GM19043 (cell line): Measurements from ENCODE around the gene SORL1-AS1.
A peak's percentile ranks its signal among the peaks of the same experiment; 100 is the strongest.
"Not testable (repeated sequence)": the region's sequence is repeated elsewhere in the genome, so short reads cannot be mapped to it uniquely, and the experiment has no call there.

ENCODE experiments used
- ATAC-seq: cut with Tn5 transposase; IDR thresholded peaks from one replicate; pipeline ENCODE4 v1.9.1; 2021; ENCODE audit warnings: low read depth; ENCODE audit not compliant: unreplicated experiment

The SORL1-AS1 gene

GRCh38 chr11:121431820-121432526 is 20.8 kb downstream of the SORL1-AS1 start:
- no peak for ATAC-seq

- no peak for ATAC-seq
Measured at GRCh38 chr11:121429556-121429955, 23.2 kb downstream of the SORL1-AS1 start.

GRCh38 chr11:121427400-121427744 is 25.4 kb downstream of the SORL1-AS1 start:
- ATAC-seq = no peak

- ATAC-seq = no peak
Measured at GRCh38 chr11:121426476-121427399, 26.0 kb downstream of the SORL1-AS1 start.

- ATAC-seq = no peak
Measured at GRCh38 chr11:121425828-121426227, 26.9 kb downstream of the SORL1-AS1 start.

DNA sequence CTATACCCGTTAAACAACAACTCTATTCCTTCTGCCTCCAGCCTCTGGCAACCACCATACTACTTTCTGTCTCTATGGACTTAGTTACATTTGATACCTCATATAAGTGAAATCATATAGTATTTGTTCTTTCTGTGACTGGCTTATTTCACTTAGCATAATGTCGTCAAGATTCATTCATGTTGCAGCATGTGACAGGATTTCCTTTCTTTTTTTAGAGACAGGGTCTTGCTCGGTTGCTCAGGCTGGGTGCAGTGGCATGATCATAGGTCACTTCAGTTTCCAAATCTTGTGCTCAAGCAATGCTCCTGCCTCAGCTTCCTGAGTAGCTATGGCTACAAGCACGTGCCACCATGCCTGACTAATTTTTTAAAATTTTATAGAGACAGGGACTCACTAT is 30.1 kb downstream of the SORL1-AS1 start:
- ATAC-seq = peak; percentile 40

DNA sequence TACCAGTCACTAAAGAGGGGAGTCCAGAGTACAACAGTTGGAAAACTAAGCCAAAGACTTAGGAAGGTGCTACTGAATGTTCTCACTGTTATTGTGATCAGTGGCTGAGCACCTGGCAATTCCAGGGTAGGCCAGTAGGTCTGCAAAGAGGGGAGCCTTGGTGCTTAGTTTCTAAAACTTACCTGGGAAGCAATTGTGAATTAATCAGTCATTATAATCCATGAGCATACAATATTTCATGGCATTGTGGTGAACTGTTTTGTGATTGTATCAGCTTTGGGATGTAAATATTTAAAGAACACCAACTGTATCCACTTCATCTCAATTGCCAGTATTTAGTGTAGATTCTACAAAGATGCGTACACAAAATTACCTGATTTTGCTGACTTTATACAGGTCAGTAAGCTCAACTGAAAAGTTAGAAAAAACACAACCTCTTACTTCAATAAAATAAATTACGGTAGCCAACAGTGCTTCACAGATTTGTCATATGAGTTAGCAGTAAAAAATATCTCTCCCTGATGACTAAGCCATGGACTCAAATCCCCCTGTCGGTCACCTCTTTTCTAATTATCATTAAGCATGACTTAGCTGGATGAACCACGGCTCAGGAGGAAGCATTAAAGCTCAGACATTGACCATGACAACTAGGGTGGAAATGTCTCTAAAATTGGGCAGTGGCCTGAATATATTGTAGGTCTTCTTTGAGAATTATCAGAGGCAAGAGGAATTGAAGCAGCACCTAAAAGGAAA is 31.4 kb downstream of the SORL1-AS1 start:
- ATAC-seq = no peak

- no peak for ATAC-seq
Measured at GRCh38 chr11:121420398-121420797, 32.4 kb downstream of the SORL1-AS1 start.

DNA sequence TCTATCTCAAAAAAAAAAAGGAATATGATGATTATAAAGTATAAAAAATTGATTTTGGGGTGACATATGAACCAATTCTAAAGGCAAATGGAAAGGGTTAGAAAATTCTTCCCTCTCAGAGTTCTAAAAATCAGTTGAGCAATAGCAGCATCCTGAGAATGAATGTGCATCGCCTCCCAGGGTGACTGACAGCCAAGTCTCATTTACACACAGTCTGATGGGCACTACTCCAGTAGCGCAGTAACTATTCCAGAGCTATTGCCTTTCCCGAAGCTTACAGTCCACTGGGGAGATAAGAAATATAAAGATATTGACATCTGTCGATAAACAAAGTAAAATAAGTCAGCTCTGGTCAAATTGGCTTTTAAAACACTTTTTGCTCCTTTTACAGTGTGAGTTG is 32.9 kb downstream of the SORL1-AS1 start:
- ATAC-seq = no peak

DNA sequence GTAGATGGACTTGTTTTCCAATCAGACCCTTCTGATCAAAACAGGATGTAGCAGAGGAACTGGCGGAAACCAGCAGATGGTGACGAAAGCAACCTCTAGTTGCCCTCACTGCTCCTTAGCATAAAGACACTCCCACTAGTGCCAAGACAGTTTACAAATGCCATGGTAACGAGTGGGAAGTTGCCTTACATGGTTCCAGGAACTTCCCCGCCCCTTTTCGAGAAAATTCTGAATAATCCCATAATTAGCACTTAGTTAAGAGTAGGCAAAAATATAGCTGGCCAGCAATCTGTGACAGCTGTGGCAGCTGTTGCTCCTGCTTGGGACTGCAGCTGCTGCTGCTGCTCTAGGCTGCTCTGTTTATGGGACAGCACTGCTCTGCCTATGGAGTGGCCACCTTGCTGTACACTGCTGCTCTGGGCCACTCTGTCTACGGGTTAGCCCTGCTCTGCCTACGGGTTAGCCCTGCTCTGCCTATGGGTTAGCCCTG is 34.1 kb downstream of the SORL1-AS1 start:
- ATAC-seq = no peak

DNA sequence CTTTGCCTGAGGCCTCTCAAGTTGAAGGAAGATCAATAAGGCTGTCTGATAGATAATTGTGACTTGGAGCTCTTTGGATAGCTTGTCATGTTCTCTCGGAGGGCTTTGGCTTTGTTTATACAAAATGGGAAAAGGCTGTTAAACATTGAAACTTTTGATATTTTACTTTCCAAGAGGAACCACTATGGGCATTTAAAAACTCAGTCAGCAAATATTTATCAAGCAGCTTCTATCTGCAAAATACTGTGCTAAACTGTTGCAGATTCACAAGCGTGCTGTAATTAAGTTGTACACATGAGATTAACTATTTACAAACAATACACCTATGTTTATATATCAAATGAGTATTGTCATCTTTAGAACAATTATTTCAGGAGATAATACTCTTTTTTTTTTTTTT is 35.2 kb downstream of the SORL1-AS1 start:
- no peak for ATAC-seq

DNA sequence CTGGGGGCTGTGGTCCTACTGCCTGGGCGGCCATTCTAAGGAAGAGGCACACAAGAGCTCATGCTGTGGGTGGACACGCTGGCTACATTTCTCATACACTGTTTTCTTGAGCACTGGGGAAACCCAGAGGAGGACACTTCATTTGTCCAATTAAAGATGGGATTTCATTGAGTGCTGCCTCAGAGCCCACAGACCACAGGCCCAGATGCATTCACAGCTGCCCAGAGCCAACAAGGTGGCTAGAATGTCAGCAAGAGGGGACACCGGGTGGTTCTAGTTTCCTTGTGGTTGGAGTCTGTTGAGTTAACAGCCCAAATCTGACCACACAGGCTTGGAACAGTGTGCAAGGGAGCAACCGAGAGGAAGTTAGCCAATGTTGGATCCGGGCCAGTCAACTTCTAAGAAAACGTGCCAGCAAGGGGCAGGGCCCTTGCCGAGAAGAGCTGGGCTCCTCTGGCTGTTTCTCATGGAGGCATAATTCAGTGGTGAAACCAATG is 35.7 kb downstream of the SORL1-AS1 start:
- ATAC-seq = peak; percentile 74

GRCh38 chr11:121415856-121416255 is 36.9 kb downstream of the SORL1-AS1 start:
- ATAC-seq = no peak

DNA sequence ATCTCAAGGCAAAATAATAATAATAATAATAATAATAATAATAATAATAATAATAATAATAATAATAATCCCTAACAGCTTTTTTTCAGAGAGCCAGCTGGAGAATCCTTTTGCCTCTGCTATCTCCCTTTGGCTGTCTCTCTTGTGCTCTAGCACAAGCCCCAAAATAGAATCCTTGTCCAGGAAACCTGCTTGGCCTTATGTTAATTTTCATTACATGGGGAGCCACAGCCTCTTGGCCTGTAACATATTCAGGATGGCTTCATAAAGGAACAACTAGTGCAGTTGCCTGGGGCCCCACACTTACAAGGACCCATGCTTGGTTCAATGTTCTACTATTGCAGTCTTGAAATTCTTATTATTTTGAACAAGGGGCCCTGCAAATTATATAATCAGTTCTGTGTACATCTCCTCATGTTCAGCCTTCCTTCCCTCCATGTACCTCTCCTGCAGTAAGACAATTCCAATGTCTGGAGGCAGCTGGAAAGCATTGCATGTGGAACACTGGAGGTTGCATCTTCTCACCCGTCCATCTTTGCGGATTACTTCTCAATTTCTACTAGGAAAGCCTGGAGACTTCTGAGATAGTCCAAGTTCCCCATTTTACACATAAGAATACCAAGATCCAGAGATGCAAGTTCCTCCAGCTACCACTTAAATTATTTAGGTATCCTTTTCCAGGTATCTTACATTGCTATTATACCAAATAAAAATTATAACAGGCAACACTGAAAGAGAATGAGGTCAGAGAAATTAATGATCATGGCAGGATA is 38.4 kb downstream of the SORL1-AS1 start:
- no peak for ATAC-seq

DNA sequence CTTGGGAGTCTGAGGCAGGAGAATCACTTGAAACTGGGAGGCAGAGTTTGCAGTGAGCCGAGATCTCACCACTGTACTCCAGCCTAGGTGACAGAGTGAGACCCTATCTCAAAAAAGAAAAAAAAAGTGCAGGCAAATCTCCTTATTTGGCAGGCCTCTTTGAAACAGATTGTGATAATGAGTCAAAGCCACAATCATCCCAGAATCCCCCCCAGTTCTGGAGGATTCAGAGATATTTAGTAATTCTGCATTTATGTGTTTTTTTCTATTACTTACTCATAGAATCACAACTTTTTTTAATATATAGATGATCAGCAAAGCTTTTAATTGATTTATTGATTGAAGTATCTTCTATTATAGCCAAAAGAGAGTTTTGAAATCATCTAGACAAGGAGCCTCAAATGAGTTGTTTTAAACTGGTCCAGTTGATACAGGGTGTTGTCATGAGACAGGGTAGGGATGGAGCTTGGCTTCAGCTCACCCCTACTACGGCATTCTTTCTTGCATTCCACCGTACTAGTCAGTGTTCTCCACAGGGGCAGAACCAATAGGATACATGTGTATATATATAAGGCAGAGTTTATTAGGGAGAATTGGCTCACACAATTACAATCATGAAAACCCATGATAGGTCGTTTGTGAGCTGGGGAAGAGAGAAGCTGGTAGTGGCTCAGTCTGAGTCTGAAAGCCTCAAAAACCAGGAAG is 39.9 kb downstream of the SORL1-AS1 start:
- no peak for ATAC-seq

DNA sequence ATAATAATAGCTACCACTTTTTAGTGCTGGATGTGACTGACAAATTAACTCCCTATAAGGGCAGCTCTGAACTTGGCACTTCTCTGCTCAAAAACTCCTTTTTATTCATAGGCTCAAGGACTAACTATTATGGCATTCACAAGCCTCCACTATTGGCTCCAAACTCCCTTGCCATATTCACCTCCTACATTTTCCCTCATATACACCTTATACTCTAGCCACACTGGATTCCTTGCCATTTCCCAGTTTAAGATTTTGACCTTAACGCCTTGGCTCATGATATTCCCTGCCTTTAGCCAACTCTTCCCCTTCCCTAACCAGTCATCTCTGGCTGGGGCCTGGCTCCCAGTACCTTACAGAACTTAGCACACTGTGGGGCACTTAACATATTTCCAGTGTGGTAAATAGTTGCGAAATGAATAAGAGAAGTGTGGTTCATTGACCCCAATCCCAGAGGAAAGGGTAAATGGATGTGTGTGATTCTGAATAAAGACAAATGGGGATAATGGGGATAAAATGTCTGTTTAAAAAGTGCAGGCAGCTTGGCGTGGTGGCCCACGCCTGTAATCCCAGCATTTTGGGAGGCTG is 40.7 kb downstream of the SORL1-AS1 start:
- no peak for ATAC-seq

GRCh38 chr11:121411330-121411729 is 41.4 kb downstream of the SORL1-AS1 start:
- ATAC-seq = not testable (repeated sequence)

GRCh38 chr11:121410041-121410440 is 42.7 kb downstream of the SORL1-AS1 start:
- ATAC-seq = not testable (repeated sequence)

- ATAC-seq = no peak
Measured at GRCh38 chr11:121408830-121409229, 43.9 kb downstream of the SORL1-AS1 start.
